Measurements from ENCODE around the gene UMAD1. TPM values are rescaled to one million over a fixed set of nuclear protein-coding genes. Genes with fewer than 3 reads are reported as not detected.

The UMAD1 gene
- 18.0 TPM for total RNA-seq
- long read RNA-seq, partial matches to known transcripts, result 5 of 38 reads
- long read RNA-seq, other reads (novel, unspliced or antisense), result 31 of 38 reads

DNA sequence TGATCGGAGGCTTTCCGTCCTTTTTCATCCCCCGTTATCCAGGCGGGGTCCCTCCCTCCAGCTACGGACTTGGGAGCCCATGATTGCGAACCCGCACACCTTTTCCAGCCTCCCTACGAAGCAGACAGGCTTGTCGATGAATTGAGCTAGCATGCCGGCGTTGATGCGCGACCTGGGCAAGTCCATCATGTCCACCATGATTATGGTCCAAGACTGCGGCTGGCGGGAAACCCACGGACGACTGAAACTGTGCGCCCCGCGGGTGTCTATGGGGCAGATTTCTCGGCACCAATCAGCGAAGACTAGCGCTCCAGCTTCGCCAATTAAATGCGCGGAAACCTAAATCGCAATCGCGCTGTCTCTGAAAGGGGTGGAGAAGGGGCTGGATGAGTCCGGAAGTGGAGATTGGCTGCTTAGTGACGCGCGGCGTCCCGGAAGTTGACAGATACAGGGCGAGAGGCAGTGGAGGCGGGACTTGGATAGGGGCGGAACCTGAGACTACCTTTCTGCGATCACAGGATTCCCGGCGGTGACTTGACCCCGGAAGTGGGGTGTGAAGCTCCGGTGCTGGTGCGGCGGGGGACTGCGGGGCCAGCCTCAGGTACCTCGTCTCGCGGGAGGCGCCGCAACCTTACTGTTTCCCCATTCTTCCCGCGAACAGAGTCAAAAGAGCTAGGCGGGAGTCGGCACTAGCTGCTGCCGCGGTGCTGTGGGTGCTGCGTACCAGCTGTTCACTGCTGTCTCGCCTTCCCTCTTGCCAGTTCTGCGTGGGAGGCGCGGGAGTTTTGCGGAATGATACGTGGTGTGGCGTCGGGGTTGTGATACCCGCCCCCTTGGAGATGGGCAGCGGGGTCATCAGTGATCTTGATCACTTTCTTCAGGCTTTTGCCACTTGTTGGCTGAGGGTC, at the start of gene UMAD1:
Gene UMAD1 (plus strand): TSS at position 532 of the 908 bp plus-strand sequence. CDS start 32,620 bp downstream, outside the sequence.
- Histone ChIP-seq H3K4me1 (peaks cover 12% of the 10 kb centered on the region), H3K27ac (peak within 1 kb of the TSS; percentile 90), H3K36me3 (peaks cover 8% of the 10 kb centered on the region), H3K4me3 (peak within 1 kb of the TSS; percentile 76), H3K27me3 (no peaks in the 10 kb centered on the region), H3K9me3 (no peaks in the 10 kb centered on the region)
- ATAC-seq (peak; percentile 99), DNase-seq (peak; percentile 99)
- TF ChIP-seq, protein P1, sequence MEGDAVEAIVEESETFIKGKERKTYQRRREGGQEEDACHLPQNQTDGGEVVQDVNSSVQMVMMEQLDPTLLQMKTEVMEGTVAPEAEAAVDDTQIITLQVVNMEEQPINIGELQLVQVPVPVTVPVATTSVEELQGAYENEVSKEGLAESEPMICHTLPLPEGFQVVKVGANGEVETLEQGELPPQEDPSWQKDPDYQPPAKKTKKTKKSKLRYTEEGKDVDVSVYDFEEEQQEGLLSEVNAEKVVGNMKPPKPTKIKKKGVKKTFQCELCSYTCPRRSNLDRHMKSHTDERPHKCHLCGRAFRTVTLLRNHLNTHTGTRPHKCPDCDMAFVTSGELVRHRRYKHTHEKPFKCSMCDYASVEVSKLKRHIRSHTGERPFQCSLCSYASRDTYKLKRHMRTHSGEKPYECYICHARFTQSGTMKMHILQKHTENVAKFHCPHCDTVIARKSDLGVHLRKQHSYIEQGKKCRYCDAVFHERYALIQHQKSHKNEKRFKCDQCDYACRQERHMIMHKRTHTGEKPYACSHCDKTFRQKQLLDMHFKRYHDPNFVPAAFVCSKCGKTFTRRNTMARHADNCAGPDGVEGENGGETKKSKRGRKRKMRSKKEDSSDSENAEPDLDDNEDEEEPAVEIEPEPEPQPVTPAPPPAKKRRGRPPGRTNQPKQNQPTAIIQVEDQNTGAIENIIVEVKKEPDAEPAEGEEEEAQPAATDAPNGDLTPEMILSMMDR (IDR thresholded peaks at IDR 0.05), result no peak
- intact Hi-C loops (cut with DNase I), result no loop called here

DNA sequence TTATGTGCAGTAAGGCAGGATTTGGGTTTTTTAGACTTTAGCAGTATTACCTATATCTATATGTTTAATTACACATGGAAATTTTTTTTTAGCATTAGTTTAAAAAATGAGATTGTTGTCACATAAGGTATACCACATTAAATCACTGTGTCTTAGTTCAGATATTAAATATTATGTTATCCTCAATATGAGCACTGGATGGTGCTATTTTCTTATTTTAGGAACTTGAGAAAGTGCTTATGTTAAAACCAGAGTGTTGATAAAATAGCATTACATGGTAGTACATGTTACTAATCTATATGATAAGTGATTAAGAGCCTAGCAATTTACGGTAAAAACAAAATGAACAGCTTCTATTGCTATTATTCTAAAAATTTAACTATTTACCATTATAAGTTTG, 45.1 kb upstream of the UMAD1 start:
- DNase-seq, result no peak
- peaks cover 36% of the 10 kb centered on the region for H3K36me3 ChIP-seq
- intact Hi-C loops (cut with DNase I), result no loop called here
- TF ChIP-seq, protein P1 (IDR thresholded peaks at IDR 0.05), result peak; percentile 31
- H3K27ac ChIP-seq, result no peak overlapping the region
- peak; percentile 61 for ATAC-seq
- H3K27me3 ChIP-seq, result no peaks in the 10 kb centered on the region
- no peaks in the 10 kb centered on the region for H3K9me3 ChIP-seq
- no peaks in the 10 kb centered on the region for H3K4me1 ChIP-seq
- H3K4me3 ChIP-seq, result no peak overlapping the region

DNA sequence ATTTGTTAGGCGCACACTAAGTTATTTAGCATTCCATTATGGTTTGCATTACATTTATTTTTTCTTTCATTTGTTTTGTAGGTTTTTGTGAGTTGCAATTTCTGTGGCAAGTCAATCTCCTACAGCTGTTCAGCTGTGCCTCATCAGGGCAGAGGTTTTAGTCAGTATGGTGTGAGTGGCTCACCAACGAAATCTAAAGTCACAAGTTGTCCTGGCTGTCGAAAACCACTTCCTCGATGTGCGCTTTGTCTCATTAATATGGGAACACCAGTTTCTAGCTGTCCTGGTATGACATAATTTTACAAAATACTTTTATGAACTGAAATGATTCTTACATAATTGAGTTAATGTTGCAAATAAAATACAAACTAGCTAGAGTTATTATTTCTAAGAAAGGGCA, 44.4 kb upstream of the UMAD1 start:
- no peak for DNase-seq
- Histone ChIP-seq H3K4me1 (no peaks in the 10 kb centered on the region), H3K36me3 (peaks cover 36% of the 10 kb centered on the region), H3K4me3 (no peak overlapping the region), H3K9me3 (no peaks in the 10 kb centered on the region), H3K27me3 (no peaks in the 10 kb centered on the region), H3K27ac (no peak overlapping the region)
- TF ChIP-seq, protein P1 (IDR thresholded peaks at IDR 0.05), result no peak
- ATAC-seq, result peak; percentile 90
- intact Hi-C loops (cut with DNase I), result no loop called here

DNA sequence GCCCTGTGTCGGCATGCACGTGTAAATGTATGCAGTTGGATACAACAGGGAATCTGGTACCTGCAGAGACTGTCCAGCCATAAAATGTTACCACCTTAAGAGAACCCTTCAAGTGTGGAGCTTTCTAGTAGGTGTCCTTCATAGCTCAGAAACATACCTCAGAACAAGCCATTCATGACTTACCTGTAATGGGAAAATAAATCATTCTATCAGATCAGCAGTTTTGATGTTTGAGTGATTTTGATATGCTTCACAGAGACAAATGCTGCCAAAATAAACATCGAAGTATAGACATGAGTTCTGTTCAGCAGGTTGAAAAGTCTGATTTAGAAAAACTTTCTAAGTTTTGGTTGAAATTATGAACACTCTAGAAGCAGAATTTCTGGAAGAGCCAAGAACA, 33.5 kb upstream of the UMAD1 start:
- Histone ChIP-seq H3K4me3 (no peak overlapping the region), H3K27ac (no peak overlapping the region), H3K4me1 (no peaks in the 10 kb centered on the region), H3K27me3 (no peaks in the 10 kb centered on the region), H3K36me3 (peaks cover 21% of the 10 kb centered on the region), H3K9me3 (no peaks in the 10 kb centered on the region)
- intact Hi-C loops (cut with DNase I), result no loop called here
- ATAC-seq (no peak), DNase-seq (no peak)
- TF ChIP-seq, protein P1 (IDR thresholded peaks at IDR 0.05), result no peak

DNA sequence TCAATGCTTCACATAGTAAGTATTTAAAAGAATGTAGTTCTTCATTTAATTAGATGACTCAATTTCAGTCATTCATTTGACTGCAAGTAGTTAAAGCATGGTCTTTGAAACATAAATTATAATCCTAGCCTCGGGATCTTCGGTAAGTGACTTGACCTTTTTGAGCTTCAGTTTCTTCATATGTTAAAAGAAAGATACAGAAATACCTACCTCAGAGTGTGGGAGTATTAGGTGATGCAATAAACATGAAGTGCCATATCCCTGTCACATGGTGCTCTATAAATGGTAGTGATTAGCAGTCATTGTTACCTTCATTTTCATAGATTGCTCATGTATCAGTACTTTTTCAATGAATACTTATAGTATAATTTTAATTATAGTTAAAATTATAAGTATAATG, 31.2 kb upstream of the UMAD1 start:
- DNase-seq, result no peak
- Histone ChIP-seq H3K9me3 (no peaks in the 10 kb centered on the region), H3K27me3 (no peaks in the 10 kb centered on the region), H3K4me1 (no peaks in the 10 kb centered on the region), H3K4me3 (no peak overlapping the region), H3K36me3 (peaks cover 21% of the 10 kb centered on the region), H3K27ac (no peak overlapping the region)
- ATAC-seq, result no peak
- intact Hi-C loops (cut with DNase I), result no loop called here
- TF ChIP-seq, protein P1 (IDR thresholded peaks at IDR 0.05), result no peak

Data from upper lobe of right lung (tissue), 1 donor.